Astrocyte (in vitro differentiated cells and primary cell): Measurements from ENCODE around the gene PCTP. TPM values are rescaled to one million over a fixed set of nuclear protein-coding genes. Genes with fewer than 3 reads are reported as not detected.

Experiments used
- DNase-seq: peaks from one replicate; pipeline ENCODE4 v3.0.0-alpha.2; 2010; ENCODE audit warnings: low read depth
- FAIRE-seq: peaks from 2 replicates; lab custom pipeline; 2011; peaks lifted over from hg19 to GRCh38; lab: Jason Lieb, UNC
- H2AFZ ChIP-seq: 2 replicates; pipeline ENCODE4 v1.6.0; 2012; ENCODE audit warnings: low read depth, low read length, inconsistent platforms
- H3K27ac ChIP-seq: 2 replicates; pipeline ENCODE4 v1.5.1; 2011; ENCODE audit warnings: low read depth, low read length, inconsistent platforms
- H3K27me3 ChIP-seq: 2 replicates; pipeline ENCODE4 v1.6.0; 2011; ENCODE audit warnings: low read length, inconsistent platforms; ENCODE audit not compliant: insufficient read depth
- H3K36me3 ChIP-seq: 2 replicates; pipeline ENCODE4 v1.5.1; 2011; ENCODE audit warnings: low read length, inconsistent platforms; ENCODE audit not compliant: insufficient read depth
- H3K4me1 ChIP-seq: 2 replicates; pipeline ENCODE4 v1.5.1; 2011; ENCODE audit warnings: low read length, inconsistent platforms; ENCODE audit not compliant: insufficient read depth
- H3K4me2 ChIP-seq: 2 replicates; pipeline ENCODE4 v1.6.0; 2012; ENCODE audit warnings: low read length, inconsistent platforms
- H3K4me3 ChIP-seq: 2 replicates; pipeline ENCODE4 v1.5.1; 2011; ENCODE audit warnings: low read depth, mild to moderate bottlenecking, low read length, inconsistent platforms; ENCODE audit not compliant: insufficient read depth
- H3K79me2 ChIP-seq: 2 replicates; pipeline ENCODE4 v1.6.0; 2012; ENCODE audit warnings: mild to moderate bottlenecking, low read length, inconsistent platforms; ENCODE audit not compliant: insufficient read depth
- H3K9ac ChIP-seq: 2 replicates; pipeline ENCODE4 v1.6.0; 2012; ENCODE audit warnings: mild to moderate bottlenecking, low read length, inconsistent platforms
- H3K9me3 ChIP-seq: 2 replicates; pipeline ENCODE4 v1.5.1; 2012; ENCODE audit warnings: low read depth, mild to moderate bottlenecking, low read length, inconsistent platforms; ENCODE audit not compliant: insufficient read depth
- H4K20me1 ChIP-seq: 2 replicates; pipeline ENCODE4 v1.6.0; 2012; ENCODE audit warnings: low read length, inconsistent platforms; ENCODE audit not compliant: insufficient read depth
- H3K27ac Mint-ChIP-seq: one replicate; pipeline ENCODE4 v1.8.0; 2021; ENCODE audit warnings: mild to moderate bottlenecking, mixed read lengths; ENCODE audit not compliant: unreplicated experiment
- H3K27me3 Mint-ChIP-seq: one replicate; pipeline ENCODE4 v1.8.0; 2021; ENCODE audit warnings: low read depth, mixed read lengths; ENCODE audit not compliant: unreplicated experiment
- H3K36me3 Mint-ChIP-seq: one replicate; pipeline ENCODE4 v1.8.0; 2021; ENCODE audit warnings: low read depth, mixed read lengths; ENCODE audit not compliant: unreplicated experiment
- H3K4me1 Mint-ChIP-seq: one replicate; pipeline ENCODE4 v1.8.0; 2021; ENCODE audit warnings: low read depth, mixed read lengths; ENCODE audit not compliant: unreplicated experiment
- H3K4me3 Mint-ChIP-seq: one replicate; pipeline ENCODE4 v1.8.0; 2021; ENCODE audit warnings: mild to moderate bottlenecking, moderate library complexity, mixed read lengths; ENCODE audit not compliant: unreplicated experiment
- H3K9me3 Mint-ChIP-seq: one replicate; pipeline ENCODE4 v1.8.0; 2021; ENCODE audit warnings: mild to moderate bottlenecking, mixed read lengths; ENCODE audit not compliant: unreplicated experiment
- EZH2 ChIP-seq: IDR thresholded peaks from 2 replicates; pipeline ENCODE4 v1.6.1; 2012; ENCODE audit warnings: mild to moderate bottlenecking, low read length, inconsistent platforms; ENCODE audit not compliant: insufficient read depth
- total RNA-seq: library from RNA; stranded (reverse); gene quantifications from 2 replicates; pipeline ENCODE4 v1.2.1, GENCODE V29; 2021
- TF ChIP-seq, protein P1 (sequence below): IDR thresholded peaks from 2 replicates; pipeline ENCODE4 v1.5.1; 2011; ENCODE audit warnings: low read depth, mild to moderate bottlenecking, inconsistent platforms, low read length, moderate library complexity; ENCODE audit not compliant: insufficient read depth

The PCTP gene
- total RNA-seq, 1 donor from 2014 or later, result 16.4 TPM

- Histone ChIP-seq H3K9ac (no peak overlapping the region), H3K36me3 (no peaks in the 10 kb centered on the region), H3K4me2 (no peak overlapping the region), H4K20me1 (peaks cover 62% of the 10 kb centered on the region), H3K4me1 (no peaks in the 10 kb centered on the region), H3K4me3 (no peak overlapping the region), H3K79me2 (peaks cover 39% of the 10 kb centered on the region), H2AFZ (no peak overlapping the region), H3K27me3 (no peaks in the 10 kb centered on the region), H3K9me3 (no peaks in the 10 kb centered on the region), H3K27ac (no peak overlapping the region)
- H3K27ac Mint-ChIP-seq, result no peak overlapping the region
- no peaks in the 10 kb centered on the region for H3K27me3 Mint-ChIP-seq
- no peak overlapping the region for H3K4me3 Mint-ChIP-seq
- H3K4me1 Mint-ChIP-seq, result no peaks in the 10 kb centered on the region
- no peaks in the 10 kb centered on the region for H3K9me3 Mint-ChIP-seq
- FAIRE-seq (no peak), DNase-seq (no peak)
- no peak for TF ChIP-seq EZH2
- TF ChIP-seq, protein P1, sequence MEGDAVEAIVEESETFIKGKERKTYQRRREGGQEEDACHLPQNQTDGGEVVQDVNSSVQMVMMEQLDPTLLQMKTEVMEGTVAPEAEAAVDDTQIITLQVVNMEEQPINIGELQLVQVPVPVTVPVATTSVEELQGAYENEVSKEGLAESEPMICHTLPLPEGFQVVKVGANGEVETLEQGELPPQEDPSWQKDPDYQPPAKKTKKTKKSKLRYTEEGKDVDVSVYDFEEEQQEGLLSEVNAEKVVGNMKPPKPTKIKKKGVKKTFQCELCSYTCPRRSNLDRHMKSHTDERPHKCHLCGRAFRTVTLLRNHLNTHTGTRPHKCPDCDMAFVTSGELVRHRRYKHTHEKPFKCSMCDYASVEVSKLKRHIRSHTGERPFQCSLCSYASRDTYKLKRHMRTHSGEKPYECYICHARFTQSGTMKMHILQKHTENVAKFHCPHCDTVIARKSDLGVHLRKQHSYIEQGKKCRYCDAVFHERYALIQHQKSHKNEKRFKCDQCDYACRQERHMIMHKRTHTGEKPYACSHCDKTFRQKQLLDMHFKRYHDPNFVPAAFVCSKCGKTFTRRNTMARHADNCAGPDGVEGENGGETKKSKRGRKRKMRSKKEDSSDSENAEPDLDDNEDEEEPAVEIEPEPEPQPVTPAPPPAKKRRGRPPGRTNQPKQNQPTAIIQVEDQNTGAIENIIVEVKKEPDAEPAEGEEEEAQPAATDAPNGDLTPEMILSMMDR, result no peak
- H3K36me3 Mint-ChIP-seq, result no peaks in the 10 kb centered on the region
These were observed 11.4 kb downstream of the PCTP start for GRCh38 chr17:55762086-55762858.

DNA sequence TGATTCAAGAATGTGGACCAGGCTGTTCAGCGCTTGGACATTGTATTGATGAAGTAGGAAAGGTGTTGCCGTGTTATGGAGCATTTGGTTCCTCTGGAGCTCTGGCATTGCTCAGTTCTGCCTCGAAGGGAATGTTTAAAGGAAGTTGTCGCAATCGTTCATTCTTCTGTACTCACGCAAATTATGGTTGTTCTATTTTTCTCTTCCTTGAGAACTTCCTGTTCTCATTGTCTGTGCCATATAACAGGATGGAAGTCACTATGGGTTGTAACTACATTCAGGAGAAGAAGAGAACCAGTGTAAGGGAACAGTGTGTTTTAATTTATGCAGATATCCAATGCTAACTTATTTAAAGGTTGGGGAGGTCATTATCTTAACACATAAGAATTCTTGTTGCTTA, 13.0 kb downstream of the PCTP start:
- H3K36me3 ChIP-seq, result no peaks in the 10 kb centered on the region
- H3K4me1 Mint-ChIP-seq, result no peaks in the 10 kb centered on the region
- H3K4me3 ChIP-seq, result no peak overlapping the region
- no peaks in the 10 kb centered on the region for H3K9me3 ChIP-seq
- H3K27ac Mint-ChIP-seq, result no peak overlapping the region
- no peak overlapping the region for H3K4me2 ChIP-seq
- H3K27me3 Mint-ChIP-seq, result no peaks in the 10 kb centered on the region
- FAIRE-seq, result no peak
- H3K27ac ChIP-seq, result no peak overlapping the region
- no peak overlapping the region for H3K9ac ChIP-seq
- no peaks in the 10 kb centered on the region for H3K4me1 ChIP-seq
- H4K20me1 ChIP-seq, result peaks cover 53% of the 10 kb centered on the region
- H3K4me3 Mint-ChIP-seq, result no peak overlapping the region
- no peaks in the 10 kb centered on the region for H3K36me3 Mint-ChIP-seq
- H3K27me3 ChIP-seq, result no peaks in the 10 kb centered on the region
- peaks cover 31% of the 10 kb centered on the region for H3K79me2 ChIP-seq
- TF ChIP-seq, protein P1, result no peak
- TF ChIP-seq EZH2, result no peak
- no peaks in the 10 kb centered on the region for H3K9me3 Mint-ChIP-seq
- no peak for DNase-seq
- H2AFZ ChIP-seq, result no peak overlapping the region

DNA sequence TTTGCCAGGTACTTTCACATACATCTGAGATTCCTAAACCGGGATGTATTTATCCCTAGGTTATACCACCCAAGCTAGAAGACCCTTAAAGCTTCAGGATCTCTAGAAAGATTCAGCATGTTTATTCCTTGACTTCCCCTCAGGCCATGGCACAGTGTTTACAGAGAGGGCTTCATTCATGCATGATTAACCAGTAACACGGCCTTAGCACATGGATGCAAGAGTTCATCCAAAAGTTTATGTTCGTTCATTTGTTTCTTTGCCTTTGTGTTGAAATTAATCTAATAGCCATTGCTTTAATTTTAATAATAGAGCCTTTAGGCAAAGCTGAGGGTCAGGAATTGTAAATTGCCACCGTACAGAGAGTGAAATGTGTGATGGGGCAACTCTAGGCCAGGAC, 13.8 kb downstream of the PCTP start:
- no peak for TF ChIP-seq EZH2
- TF ChIP-seq, protein P1, result no peak
- Mint-ChIP-seq H3K9me3 (no peaks in the 10 kb centered on the region), H3K4me1 (no peaks in the 10 kb centered on the region), H3K27ac (no peak overlapping the region), H3K36me3 (no peaks in the 10 kb centered on the region), H3K27me3 (no peaks in the 10 kb centered on the region), H3K4me3 (no peak overlapping the region)
- FAIRE-seq (no peak), DNase-seq (no peak)
- Histone ChIP-seq H3K4me2 (no peak overlapping the region), H3K4me3 (no peak overlapping the region), H3K36me3 (no peaks in the 10 kb centered on the region), H2AFZ (no peak overlapping the region), H3K27me3 (no peaks in the 10 kb centered on the region), H4K20me1 (peaks cover 47% of the 10 kb centered on the region), H3K4me1 (no peaks in the 10 kb centered on the region), H3K27ac (no peak overlapping the region), H3K79me2 (peaks cover 24% of the 10 kb centered on the region), H3K9ac (no peak overlapping the region), H3K9me3 (no peaks in the 10 kb centered on the region)
